ENCODE data around the gene SMU1.

DNA sequence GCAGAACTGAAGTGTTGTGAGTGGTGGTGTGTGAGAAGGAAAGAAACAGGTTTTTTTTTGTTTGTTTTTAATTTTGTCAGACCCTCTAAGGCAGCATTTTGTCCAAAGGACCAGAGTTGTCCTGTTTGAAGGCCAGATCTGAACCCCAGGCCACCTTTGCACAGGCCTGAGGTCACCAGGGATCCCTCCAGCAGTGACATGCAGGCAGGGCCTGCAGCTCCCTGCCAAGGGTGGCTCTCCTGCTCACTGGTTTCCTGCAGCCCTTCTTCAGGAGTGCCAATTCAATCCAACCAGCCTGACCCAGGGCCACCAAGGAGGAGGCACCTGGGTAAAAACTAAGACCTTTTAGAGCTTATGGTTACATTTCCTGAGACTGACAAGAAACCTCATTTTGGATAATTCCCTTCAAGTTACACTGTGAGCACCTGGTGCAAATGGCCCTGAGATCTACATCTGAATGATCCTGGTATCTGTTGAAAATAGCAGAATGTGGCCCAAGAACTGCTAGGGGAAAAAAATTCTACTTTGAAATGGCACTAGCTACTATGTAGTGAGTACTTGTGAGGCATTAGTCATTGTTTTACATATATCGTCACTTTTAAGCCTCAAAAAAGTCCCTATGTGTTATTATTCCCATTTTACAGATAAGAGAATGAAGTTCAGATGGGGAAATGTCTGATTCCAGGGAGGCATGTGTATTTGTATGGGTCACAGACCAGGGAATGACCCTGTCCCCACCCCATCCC lies 33.5 kb upstream of the SMU1 start:
- TF ChIP-seq, protein P1, sequence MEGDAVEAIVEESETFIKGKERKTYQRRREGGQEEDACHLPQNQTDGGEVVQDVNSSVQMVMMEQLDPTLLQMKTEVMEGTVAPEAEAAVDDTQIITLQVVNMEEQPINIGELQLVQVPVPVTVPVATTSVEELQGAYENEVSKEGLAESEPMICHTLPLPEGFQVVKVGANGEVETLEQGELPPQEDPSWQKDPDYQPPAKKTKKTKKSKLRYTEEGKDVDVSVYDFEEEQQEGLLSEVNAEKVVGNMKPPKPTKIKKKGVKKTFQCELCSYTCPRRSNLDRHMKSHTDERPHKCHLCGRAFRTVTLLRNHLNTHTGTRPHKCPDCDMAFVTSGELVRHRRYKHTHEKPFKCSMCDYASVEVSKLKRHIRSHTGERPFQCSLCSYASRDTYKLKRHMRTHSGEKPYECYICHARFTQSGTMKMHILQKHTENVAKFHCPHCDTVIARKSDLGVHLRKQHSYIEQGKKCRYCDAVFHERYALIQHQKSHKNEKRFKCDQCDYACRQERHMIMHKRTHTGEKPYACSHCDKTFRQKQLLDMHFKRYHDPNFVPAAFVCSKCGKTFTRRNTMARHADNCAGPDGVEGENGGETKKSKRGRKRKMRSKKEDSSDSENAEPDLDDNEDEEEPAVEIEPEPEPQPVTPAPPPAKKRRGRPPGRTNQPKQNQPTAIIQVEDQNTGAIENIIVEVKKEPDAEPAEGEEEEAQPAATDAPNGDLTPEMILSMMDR (conservative IDR thresholded peaks at IDR 0.05 in 1 of 2, IDR thresholded peaks at IDR 0.05 in 1 of 2; ENCODE audit: low read depth in 1 of 2, low read length in 2 of 2) = no peak
- TF ChIP-seq EZH2 (IDR thresholded peaks at IDR 0.05; ENCODE audit: low read length, missing control alignments) = no peak
